K562 (cell line): Measurements from ENCODE around the gene TNFAIP3. TPM values are rescaled to one million over a fixed set of nuclear protein-coding genes. Genes with fewer than 3 reads are reported as not detected.

ENCODE experiments used
- ASH1L ChIP-seq: fragments of 450-650 bp; IDR thresholded peaks from 2 replicates; pipeline ENCODE4 v1.6.1; 2018; ENCODE audit warnings: borderline replicate concordance, mild to moderate bottlenecking, low read depth; ENCODE audit not compliant: partially characterized antibody
- CBX3 ChIP-seq, 2 experiments: IDR thresholded peaks; 1 replicate in 1 of 2; 2 replicates in 1 of 2; pipeline ENCODE4 v1.6.1; 2012; ENCODE audit warnings: inconsistent platforms in 2 of 2, low read length in 2 of 2, borderline replicate concordance in 1 of 2, control low read depth in 1 of 2
- EGR1 ChIP-seq: fragments of 450-650 bp; conservative IDR thresholded peaks from 2 replicates; pipeline ENCODE4 v1.6.1; 2017; ENCODE audit warnings: mild to moderate bottlenecking
- HCFC1 ChIP-seq: IDR thresholded peaks from 2 replicates; pipeline ENCODE4 v1.6.1; 2012; ENCODE audit warnings: low read depth, low read length, improper control_type of control experiment
- KDM2B ChIP-seq: fragments of 250-450 bp; sonication (Bioruptor Pico); IDR thresholded peaks from 2 replicates; pipeline ENCODE4 v1.8.0; 2021; ENCODE audit warnings: mild to moderate bottlenecking, moderate library complexity
- MIER1 ChIP-seq: fragments of 450-650 bp; IDR thresholded peaks from 2 replicates; pipeline ENCODE4 v1.6.1; 2016; ENCODE audit warnings: antibody characterized with exemption, mild to moderate bottlenecking, low read depth
- MTA3 ChIP-seq: fragments of 450-650 bp; formaldehyde crosslinking; IDR thresholded peaks from 2 replicates; pipeline ENCODE4 v1.6.1; 2017; ENCODE audit warnings: mild to moderate bottlenecking, borderline replicate concordance
- NR2C1 ChIP-seq, 2 experiments: fragments of 450-650 bp; IDR thresholded peaks; 2 replicates each; pipeline ENCODE4 v1.6.1; 2017; ENCODE audit warnings: mild to moderate bottlenecking in 2 of 2, antibody characterized with exemption in 1 of 2, inconsistent platforms in 1 of 2, missing compliant biosample characterization in 1 of 2, missing genetic modification characterization in 1 of 2
- POLR2AphosphoS5 ChIP-seq: IDR thresholded peaks from 2 replicates; pipeline ENCODE4 v1.6.1; 2011; ENCODE audit warnings: mild to moderate bottlenecking, low read depth, low read length, moderate library complexity; ENCODE audit not compliant: control insufficient read depth, insufficient read depth
- PYGO2 ChIP-seq: fragments of 450-650 bp; IDR thresholded peaks from 2 replicates; pipeline ENCODE4 v1.6.1; 2016; ENCODE audit warnings: mild to moderate bottlenecking, missing genetic modification characterization, moderate library complexity, missing compliant biosample characterization
- RAD51 ChIP-seq: fragments of 450-650 bp; IDR thresholded peaks from 2 replicates; pipeline ENCODE4 v1.7.1; 2016; ENCODE audit warnings: low read depth, mild to moderate bottlenecking, borderline replicate concordance
- SMAD1 ChIP-seq: fragments of 150-350 bp; IDR thresholded peaks from 2 replicates; pipeline ENCODE4 v1.6.1; 2014; ENCODE audit warnings: low read length, low read depth; ENCODE audit not compliant: partially characterized antibody
- ZFX ChIP-seq: sonication (generic); formaldehyde crosslinking; IDR thresholded peaks from 2 replicates; pipeline ENCODE4 v1.8.0; 2022; ENCODE audit warnings: mild to moderate bottlenecking, missing genetic modification reagents, moderate library complexity
- ZNF282 ChIP-seq: sonication (generic); formaldehyde crosslinking; IDR thresholded peaks from 2 replicates; pipeline ENCODE4 v1.8.1; 2023; ENCODE audit warnings: missing genetic modification reagents
- polyA plus RNA-seq, 8 experiments: library from polyadenylated mRNA; depleted of rRNA in 4 of 8; stranded (reverse) in 5 of 8; unstranded in 3 of 8; fragments of >200 nt; fragmentation: Nextera tagmentation in 2 of 8; fragmentation: Illumina TruSeq in 1 of 8; extraction: Ambion mirVana in 2 of 8; extraction: Trizol in 1 of 8; gene quantifications; 2 replicates each; pipeline versions ENCODE4 v1.2.1 to v1.2.3, GENCODE V29; 2011 to 2014; ENCODE audit warnings: inconsistent platforms in 1 of 8, missing spikeins in 1 of 8
- total RNA-seq, 7 experiments: library from RNA; depleted of rRNA in 6 of 7; stranded (reverse); fragments of >200 nt in 6 of 7; fragmentation: Illumina TruSeq in 2 of 7; extraction: Trizol in 2 of 7; gene quantifications; 2 replicates each; pipeline versions ENCODE4 v1.2.1 to v1.2.3, GENCODE V29; 2011 to 2021; ENCODE audit warnings: low replicate concordance in 1 of 7
- TF ChIP-seq, protein P1 (sequence below): fragments of 450-650 bp; formaldehyde crosslinking; IDR thresholded peaks from 2 replicates; pipeline ENCODE4 v1.4.0; 2022; ENCODE audit warnings: missing genetic modification characterization
- TF ChIP-seq, protein P2 (sequence below): fragments of 200-400 bp; formaldehyde crosslinking; IDR thresholded peaks from 2 replicates; pipeline ENCODE4 v1.6.1; 2017; ENCODE audit warnings: mild to moderate bottlenecking, low read depth, low read length, moderate library complexity
- TF ChIP-seq, protein P3 (sequence below): fragments of 250-450 bp; sonication (Bioruptor Pico); IDR thresholded peaks from 2 replicates; pipeline ENCODE4 v1.5.0; 2022; ENCODE audit warnings: mild to moderate bottlenecking
- TF ChIP-seq, protein P4 (sequence below): fragments of 250-450 bp; sonication (Bioruptor Pico); IDR thresholded peaks from 2 replicates; pipeline ENCODE4 v1.8.0; 2022; ENCODE audit warnings: moderate library complexity, mild to moderate bottlenecking, inconsistent platforms
- TF ChIP-seq, protein P5 (sequence below): sonication (generic); formaldehyde crosslinking; IDR thresholded peaks from 2 replicates; pipeline ENCODE4 v1.9.0; 2022; ENCODE audit warnings: mild to moderate bottlenecking, missing genetic modification reagents

Gene TNFAIP3
- total and polyA plus RNA-seq, 9 of the 15 experiments (the other 6 are each of a cell fraction or from before 2014, with no cell fraction given), result 0.79 to 17.0 (median 6.4) TPM

DNA sequence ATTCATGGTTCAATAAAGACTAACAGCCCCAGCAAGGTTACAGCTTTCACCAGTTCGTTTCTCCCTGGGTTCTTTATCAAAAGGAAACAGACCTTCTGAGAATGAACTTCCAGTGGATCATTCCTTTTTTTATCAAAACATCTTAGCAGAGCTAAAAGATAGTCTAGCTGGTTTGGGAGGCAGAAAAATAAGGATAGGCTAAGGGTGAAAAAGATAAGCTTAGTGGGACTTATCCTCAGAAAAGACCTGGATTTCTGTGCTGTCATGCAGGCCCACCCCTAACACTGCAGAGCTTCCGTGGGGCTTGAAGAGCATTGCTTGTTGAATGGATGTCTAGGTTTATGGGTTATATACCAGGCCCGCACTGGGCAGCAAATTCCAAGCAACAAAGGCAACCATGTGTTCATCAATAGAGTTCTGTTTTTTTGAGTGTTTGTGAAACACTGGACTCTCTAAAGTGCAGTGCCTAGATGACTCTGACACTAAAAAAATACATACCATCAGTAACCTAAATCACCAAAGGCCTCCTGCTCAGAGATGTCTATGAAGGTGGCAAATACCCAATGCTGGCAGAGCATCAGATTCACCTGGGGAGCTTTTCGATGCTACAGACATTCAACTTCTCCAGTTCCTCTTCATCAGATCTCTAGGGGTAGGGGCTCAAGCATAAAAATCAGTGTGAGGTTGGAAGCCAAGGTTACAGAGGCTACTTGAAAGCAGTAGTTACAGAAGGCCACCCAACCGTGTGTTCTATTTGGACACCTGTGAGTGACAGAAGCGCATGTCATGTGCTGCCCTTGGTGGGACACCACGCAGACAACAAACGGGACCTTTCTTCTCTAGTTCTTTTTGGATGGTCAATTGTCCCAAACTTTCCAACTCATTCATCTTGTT lies 53.0 kb downstream of the TNFAIP3 start (continued):
- TF ChIP-seq MTA3, result peak; percentile 49; the same call in 1 of the 2 replicates
- TF ChIP-seq, protein P1, sequence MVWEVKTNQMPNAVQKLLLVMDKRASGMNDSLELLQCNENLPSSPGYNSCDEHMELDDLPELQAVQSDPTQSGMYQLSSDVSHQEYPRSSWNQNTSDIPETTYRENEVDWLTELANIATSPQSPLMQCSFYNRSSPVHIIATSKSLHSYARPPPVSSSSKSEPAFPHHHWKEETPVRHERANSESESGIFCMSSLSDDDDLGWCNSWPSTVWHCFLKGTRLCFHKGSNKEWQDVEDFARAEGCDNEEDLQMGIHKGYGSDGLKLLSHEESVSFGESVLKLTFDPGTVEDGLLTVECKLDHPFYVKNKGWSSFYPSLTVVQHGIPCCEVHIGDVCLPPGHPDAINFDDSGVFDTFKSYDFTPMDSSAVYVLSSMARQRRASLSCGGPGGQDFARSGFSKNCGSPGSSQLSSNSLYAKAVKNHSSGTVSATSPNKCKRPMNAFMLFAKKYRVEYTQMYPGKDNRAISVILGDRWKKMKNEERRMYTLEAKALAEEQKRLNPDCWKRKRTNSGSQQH (CRISPR knock-in tag), result no peak
- no peak for TF ChIP-seq ASH1L
- no peak for TF ChIP-seq ZFX
- TF ChIP-seq, protein P2, sequence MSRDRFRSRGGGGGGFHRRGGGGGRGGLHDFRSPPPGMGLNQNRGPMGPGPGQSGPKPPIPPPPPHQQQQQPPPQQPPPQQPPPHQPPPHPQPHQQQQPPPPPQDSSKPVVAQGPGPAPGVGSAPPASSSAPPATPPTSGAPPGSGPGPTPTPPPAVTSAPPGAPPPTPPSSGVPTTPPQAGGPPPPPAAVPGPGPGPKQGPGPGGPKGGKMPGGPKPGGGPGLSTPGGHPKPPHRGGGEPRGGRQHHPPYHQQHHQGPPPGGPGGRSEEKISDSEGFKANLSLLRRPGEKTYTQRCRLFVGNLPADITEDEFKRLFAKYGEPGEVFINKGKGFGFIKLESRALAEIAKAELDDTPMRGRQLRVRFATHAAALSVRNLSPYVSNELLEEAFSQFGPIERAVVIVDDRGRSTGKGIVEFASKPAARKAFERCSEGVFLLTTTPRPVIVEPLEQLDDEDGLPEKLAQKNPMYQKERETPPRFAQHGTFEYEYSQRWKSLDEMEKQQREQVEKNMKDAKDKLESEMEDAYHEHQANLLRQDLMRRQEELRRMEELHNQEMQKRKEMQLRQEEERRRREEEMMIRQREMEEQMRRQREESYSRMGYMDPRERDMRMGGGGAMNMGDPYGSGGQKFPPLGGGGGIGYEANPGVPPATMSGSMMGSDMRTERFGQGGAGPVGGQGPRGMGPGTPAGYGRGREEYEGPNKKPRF, result no peak
- no peak for TF ChIP-seq KDM2B
- TF ChIP-seq POLR2AphosphoS5, result no peak
- no peak for TF ChIP-seq ZNF282 (CRISPR knock-in tag)
- TF ChIP-seq EGR1, result no peak
- TF ChIP-seq, protein P3, sequence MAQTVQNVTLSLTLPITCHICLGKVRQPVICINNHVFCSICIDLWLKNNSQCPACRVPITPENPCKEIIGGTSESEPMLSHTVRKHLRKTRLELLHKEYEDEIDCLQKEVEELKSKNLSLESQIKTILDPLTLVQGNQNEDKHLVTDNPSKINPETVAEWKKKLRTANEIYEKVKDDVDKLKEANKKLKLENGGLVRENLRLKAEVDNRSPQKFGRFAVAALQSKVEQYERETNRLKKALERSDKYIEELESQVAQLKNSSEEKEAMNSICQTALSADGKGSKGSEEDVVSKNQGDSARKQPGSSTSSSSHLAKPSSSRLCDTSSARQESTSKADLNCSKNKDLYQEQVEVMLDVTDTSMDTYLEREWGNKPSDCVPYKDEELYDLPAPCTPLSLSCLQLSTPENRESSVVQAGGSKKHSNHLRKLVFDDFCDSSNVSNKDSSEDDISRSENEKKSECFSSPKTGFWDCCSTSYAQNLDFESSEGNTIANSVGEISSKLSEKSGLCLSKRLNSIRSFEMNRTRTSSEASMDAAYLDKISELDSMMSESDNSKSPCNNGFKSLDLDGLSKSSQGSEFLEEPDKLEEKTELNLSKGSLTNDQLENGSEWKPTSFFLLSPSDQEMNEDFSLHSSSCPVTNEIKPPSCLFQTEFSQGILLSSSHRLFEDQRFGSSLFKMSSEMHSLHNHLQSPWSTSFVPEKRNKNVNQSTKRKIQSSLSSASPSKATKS (CRISPR knock-in tag), result no peak
- TF ChIP-seq RAD51, result no peak
- peak in 1 of 2 experiments; percentile 38; a peak in 2 of 3 replicates for TF ChIP-seq CBX3 (IDR thresholded peaks at IDR 0.05; ENCODE audit: borderline replicate concordance in 1 of 2, low read length in 2 of 2)
- no peak for TF ChIP-seq NR2C1 (IDR thresholded peaks at IDR 0.05)
- peak; percentile 39 for TF ChIP-seq NR2C1 (tag; IDR thresholded peaks at IDR 0.05)
- no peak for TF ChIP-seq MIER1
- TF ChIP-seq HCFC1, result no peak
- no peak for TF ChIP-seq SMAD1
- TF ChIP-seq, protein P4, sequence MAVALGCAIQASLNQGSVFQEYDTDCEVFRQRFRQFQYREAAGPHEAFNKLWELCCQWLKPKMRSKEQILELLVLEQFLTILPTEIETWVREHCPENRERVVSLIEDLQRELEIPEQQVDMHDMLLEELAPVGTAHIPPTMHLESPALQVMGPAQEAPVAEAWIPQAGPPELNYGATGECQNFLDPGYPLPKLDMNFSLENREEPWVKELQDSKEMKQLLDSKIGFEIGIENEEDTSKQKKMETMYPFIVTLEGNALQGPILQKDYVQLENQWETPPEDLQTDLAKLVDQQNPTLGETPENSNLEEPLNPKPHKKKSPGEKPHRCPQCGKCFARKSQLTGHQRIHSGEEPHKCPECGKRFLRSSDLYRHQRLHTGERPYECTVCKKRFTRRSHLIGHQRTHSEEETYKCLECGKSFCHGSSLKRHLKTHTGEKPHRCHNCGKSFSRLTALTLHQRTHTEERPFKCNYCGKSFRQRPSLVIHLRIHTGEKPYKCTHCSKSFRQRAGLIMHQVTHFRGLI (CRISPR knock-in tag), result no peak
- TF ChIP-seq PYGO2 (tag), result peak; percentile 5; the same call in 1 of the 2 replicates
- TF ChIP-seq, protein P5, sequence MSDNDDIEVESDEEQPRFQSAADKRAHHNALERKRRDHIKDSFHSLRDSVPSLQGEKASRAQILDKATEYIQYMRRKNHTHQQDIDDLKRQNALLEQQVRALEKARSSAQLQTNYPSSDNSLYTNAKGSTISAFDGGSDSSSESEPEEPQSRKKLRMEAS, result no peak
